ENCODE results near the gene WDPCP.

- TF ChIP-seq HNRNPL (IDR thresholded peaks at IDR 0.05; ENCODE audit: low read depth, low read length) (no peak), ZNF205 (CRISPR knock-in tag; IDR thresholded peaks at IDR 0.05) (no peak), UBTF (CRISPR knock-in tag; IDR thresholded peaks at IDR 0.05) (no peak), CTCF (CRISPR knock-in tag; IDR thresholded peaks at IDR 0.05) (no peak), ZNF260 (CRISPR knock-in tag; IDR thresholded peaks at IDR 0.05; ENCODE audit: borderline replicate concordance, low read depth) (no peak), ZNF780A (CRISPR knock-in tag; IDR thresholded peaks at IDR 0.05) (no peak), MED8 (CRISPR knock-in tag; IDR thresholded peaks at IDR 0.05; ENCODE audit: insufficient replicate concordance) (no peak), NFKBIZ (CRISPR knock-in tag; IDR thresholded peaks at IDR 0.05) (no peak), KLF16 (CRISPR knock-in tag; IDR thresholded peaks at IDR 0.05) (no peak), ZNF704 (CRISPR knock-in tag; IDR thresholded peaks at IDR 0.05; ENCODE audit: borderline replicate concordance) (no peak), POLR2A (IDR thresholded peaks at IDR 0.05; ENCODE audit: insufficient read depth in 1 of 2, low read depth in 2 of 2, low read length in 2 of 2) (no peak), RAD21 (CRISPR knock-in tag; IDR thresholded peaks at IDR 0.05) (no peak)
Measured at GRCh38 chr2:63435070-63435469, 153.2 kb downstream of the WDPCP start.

Measured in HepG2 (cell line).